ENCODE measurements around the gene CYBRD1.

Gene CYBRD1

DNA sequence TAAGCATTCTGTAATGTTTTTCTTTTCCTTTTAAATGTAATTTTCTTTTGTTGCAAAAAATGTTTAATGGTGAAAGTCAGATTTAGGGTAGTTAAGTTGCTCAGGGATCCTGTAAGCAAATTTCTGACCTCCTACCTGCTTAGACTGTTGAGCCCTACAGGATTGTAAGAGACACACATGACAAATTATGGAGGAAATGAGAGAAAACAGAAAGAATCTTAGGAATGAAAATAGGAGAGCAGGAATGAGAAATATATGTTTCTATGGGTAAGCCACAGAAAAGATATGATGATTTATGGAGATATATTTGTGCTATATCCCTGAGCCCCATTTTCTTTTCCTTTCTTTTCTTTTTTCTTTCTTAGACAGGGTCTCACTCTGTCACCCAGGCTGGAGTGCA lies 28.3 kb downstream of the CYBRD1 start:
- H3K27ac ChIP-seq, result no peak overlapping the region
- DNase-seq (ENCODE audit: low read depth, low spot score), result no peak

DNA sequence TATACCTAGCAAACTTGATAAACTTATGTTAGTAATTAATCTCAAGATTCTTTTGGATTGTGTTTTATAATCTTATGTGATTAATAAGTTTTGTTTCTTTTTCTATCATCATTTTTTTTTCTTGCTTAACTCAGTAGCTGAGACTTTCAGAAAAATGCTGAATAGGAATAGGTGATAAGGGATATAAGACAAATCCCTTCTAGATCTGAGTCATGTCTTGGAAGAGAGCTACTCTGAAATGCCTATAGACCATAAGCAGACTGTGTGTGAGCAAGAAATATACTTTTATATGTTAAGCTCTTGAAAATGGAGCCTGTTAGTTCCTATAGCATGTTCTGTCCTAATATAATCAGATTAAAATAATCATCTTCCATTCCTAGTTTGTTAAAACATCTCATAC lies 29.6 kb downstream of the CYBRD1 start:
- H3K27ac ChIP-seq, result no peak overlapping the region
- no peak for DNase-seq (ENCODE audit: low read depth, low spot score)

- DNase-seq (ENCODE audit: low read depth, low spot score), result no peak
- no peak overlapping the region for H3K27ac ChIP-seq
These were observed 31.0 kb downstream of the CYBRD1 start for GRCh38 chr2:171553236-171553635.

DNA sequence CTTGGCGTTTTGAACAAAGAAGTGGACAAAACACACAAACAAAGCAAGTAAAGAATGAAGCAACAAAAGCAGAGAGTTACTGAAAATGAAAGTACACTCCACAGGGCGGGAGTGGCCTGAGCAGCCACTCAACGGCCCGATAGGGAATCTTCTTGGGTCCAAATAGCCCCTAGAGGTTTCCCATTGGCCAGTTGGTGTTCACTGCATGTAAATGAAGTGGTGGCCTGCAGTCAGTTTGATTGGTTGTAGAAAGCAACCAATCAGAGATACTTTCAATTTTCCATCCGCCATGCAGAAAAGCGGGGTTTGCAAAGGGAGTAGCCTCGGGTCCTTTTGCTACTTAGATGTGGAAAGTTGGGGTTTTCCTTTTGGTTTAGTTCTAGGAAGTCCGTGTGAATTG lies 31.6 kb downstream of the CYBRD1 start:
- H3K27ac ChIP-seq, result no peak overlapping the region
- no peak for DNase-seq (ENCODE audit: low read depth, low spot score)

GRCh38 chr2:171554991-171555615 lies 32.8 kb downstream of the CYBRD1 start:
- DNase-seq (ENCODE audit: low read depth, low spot score), result no peak
- H3K27ac ChIP-seq, result no peak overlapping the region

GRCh38 chr2:171557363-171557762 lies 35.1 kb downstream of the CYBRD1 start:
- DNase-seq (ENCODE audit: low read depth, low spot score), result no peak

GRCh38 chr2:171563301-171563700 lies 41.0 kb downstream of the CYBRD1 start:
- no peak overlapping the region for H3K27ac ChIP-seq
- DNase-seq (ENCODE audit: low read depth, low spot score), result no peak

More at GRCh38 chr2:171557363-171557762, 35.1 kb downstream of the CYBRD1 start:
- H3K27ac ChIP-seq, result no peak overlapping the region

- DNase-seq (ENCODE audit: low read depth, low spot score), result no peak
- no peak overlapping the region for H3K27ac ChIP-seq
These were observed 42.2 kb downstream of the CYBRD1 start for GRCh38 chr2:171564463-171564862.

- H3K27ac ChIP-seq, result no peak overlapping the region
- no peak for DNase-seq (ENCODE audit: low read depth, low spot score)
These were observed 43.8 kb downstream of the CYBRD1 start for GRCh38 chr2:171566057-171566456.

DNA sequence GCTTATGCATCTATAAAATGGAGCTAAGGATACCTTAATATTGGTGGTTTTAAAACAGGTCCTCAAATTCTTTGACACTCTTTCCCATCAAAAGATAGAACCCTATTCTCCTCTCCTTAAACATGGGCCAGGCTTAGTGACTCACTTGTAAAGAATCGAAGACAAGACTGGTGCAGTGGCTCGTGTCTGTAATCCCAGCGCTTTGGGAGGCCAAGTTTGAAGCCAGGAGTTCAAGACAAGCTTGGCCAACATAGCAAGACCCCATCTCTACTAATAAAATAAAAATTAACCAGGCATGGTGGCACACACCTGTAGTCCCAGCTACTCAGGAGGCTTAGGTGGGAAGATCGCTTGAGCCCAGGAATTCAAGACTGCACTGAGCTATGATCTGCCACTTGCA lies 44.5 kb downstream of the CYBRD1 start:
- DNase-seq (ENCODE audit: low read depth, low spot score), result no peak
- no peak overlapping the region for H3K27ac ChIP-seq

DNA sequence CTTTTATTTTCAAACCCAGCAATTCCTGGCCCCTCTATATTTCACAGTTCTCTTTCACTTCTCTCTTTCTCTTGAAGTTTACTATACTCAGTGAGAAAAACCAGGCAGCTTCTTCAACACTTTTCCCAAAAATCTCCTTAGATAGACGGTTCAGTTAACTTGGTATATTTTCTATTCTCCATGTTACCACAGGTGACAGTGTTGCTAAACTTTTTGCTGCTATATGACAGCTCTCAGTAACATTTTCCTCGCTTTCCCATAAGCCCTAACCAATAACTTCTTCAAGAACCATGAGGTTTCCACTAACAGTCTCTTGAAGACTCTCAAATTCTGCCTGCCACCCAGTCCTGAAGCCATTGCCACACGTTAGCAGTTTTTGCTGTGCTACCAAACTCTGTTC lies 45.8 kb downstream of the CYBRD1 start:
- no peak for DNase-seq (ENCODE audit: low read depth, low spot score)
- no peak overlapping the region for H3K27ac ChIP-seq

- H3K27ac ChIP-seq, result no peak overlapping the region
- no peak for DNase-seq (ENCODE audit: low read depth, low spot score)
These were observed 49.4 kb downstream of the CYBRD1 start for GRCh38 chr2:171571721-171572120.

DNA sequence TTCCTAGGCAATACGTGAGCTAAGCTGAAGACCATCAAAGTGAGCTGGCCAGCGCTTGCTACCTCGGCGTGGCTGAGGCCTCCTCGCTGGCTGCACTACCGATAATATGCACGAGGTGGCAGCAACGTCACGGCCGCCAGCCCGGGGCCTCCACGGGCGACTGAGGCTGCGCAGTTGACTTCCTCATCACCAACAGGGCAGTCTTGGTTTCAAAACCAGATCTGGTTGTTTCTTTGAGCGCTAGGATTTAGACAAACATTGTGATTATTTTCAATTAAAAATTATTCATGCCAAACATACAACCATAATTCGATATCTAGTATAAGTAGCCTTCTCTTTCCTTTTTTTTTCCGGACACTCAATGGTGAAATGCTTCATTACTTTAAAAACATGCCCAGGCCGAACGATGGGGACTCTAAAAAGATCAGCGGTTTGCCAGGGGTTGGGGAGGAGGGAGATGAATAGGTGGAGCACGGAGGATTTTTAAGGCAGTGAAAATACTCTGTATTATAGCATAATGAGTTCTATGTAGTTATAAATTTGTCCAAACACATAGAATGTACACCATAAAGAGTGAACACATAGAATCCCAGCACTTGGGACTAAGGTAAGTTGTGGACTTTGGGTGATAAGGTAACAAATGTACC lies 52.0 kb downstream of the CYBRD1 start:
- no peak for DNase-seq (ENCODE audit: low read depth, low spot score)
- H3K27ac ChIP-seq, result no peak overlapping the region

DNA sequence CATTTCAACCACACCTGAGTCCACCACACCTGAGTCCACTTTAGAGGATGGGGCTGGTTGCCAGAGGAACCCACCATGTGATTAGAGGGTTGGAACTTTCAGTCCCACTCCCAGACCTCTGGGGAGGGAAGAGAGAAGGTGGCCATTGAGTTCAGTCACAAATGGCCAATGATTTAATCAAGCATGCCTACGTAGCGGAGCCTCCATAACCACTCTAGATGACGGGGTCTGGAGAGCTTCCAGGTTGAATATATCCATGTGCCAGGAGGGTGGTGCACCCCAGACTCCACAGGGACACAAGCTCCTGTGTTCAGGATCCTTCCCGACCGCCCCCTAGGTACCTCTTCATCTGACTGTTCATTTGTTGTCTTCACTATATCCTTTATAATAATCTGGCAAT lies 53.3 kb downstream of the CYBRD1 start:
- DNase-seq (ENCODE audit: low read depth, low spot score), result no peak
- no peak overlapping the region for H3K27ac ChIP-seq

DNA sequence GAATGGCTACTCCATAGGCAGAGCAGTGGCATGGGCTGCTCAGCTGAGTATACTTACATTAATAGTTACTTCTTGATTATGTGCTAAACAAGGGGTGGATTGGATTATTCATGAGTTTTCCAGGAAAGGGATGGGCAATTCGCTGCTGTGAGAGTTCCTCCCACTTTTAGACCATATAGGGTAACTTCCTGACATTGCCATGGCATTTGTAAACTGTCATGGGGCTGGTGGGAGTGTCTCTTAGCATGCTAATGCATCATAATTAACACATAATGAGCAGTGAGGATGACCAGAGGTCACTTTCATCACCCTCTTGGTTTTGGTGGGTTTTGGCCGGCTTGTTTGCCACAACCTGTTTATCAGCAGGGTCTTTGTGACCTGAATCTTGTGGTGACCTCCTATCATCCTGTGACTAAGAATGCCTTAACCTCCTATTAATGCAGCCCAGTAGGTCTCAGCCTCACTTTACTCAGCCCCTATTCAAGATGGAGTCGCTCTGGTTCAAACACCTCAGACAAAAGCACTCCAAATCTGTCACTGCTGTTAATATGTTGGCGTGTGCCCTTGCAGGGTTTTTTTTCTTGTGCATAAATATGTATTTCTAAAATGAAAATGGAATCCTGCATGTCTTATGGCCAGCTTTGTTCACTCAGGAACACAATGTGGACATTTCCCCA lies 56.0 kb downstream of the CYBRD1 start:
- no peak for DNase-seq (ENCODE audit: low read depth, low spot score)
- no peak overlapping the region for H3K27ac ChIP-seq

DNA sequence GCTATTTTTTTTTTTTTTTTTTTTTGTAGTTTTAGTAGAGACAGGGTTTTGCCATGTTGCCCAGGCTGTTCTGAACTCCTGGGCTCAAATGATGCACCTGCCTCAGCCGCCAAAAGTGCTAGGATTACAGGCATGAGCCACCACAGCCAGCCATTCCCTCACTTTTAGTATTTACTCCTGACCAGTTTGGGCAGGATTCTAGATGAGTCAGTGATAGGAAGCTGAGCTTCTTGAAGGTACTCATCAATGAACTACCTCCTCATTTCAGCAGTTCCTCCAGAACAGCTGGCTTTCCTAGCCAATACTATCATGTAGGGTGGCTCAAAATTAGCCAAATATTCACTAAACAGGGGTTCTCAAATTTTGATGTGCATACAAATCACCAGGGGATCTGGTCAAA lies 57.2 kb downstream of the CYBRD1 start:
- H3K27ac ChIP-seq, result no peak overlapping the region
- DNase-seq (ENCODE audit: low read depth, low spot score), result peak; percentile 60

DNA sequence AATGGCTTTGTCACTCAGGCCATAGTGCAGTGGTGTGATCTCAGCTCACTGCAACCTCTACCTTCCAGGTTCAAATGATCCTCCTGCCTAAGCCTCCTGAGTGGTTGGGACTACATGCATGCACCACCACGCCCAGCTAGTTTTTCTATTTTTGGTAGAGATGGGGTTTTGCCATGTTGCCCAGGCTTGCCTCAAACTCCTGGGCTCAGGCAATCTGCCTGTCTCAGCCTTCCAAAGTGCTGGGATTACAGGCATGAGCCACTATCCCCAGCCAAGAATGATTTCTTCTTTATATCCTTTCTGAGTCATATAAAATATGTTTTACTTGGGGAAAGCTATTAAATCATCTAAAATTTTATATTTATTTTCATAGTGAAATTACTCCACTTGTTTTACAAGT lies 61.3 kb downstream of the CYBRD1 start:
- no peak overlapping the region for H3K27ac ChIP-seq
- DNase-seq (ENCODE audit: low read depth, low spot score), result no peak

GRCh38 chr2:171584001-171584400 lies 61.7 kb downstream of the CYBRD1 start:
- no peak for DNase-seq (ENCODE audit: low read depth, low spot score)
- H3K27ac ChIP-seq, result no peak overlapping the region

- DNase-seq (ENCODE audit: low read depth, low spot score), result no peak
- no peak overlapping the region for H3K27ac ChIP-seq
These were observed 64.9 kb downstream of the CYBRD1 start for GRCh38 chr2:171587132-171587531.

GRCh38 chr2:171587567-171587966 lies 65.3 kb downstream of the CYBRD1 start:
- DNase-seq (ENCODE audit: low read depth, low spot score), result no peak
- H3K27ac ChIP-seq, result no peak overlapping the region

GRCh38 chr2:171590116-171590515 lies 67.8 kb downstream of the CYBRD1 start:
- no peak overlapping the region for H3K27ac ChIP-seq
- DNase-seq (ENCODE audit: low read depth, low spot score), result no peak

All from epithelial cell of prostate (primary cell).